ENCODE results near the gene WIPF2.
A peak's percentile ranks its signal among the peaks of the same experiment; 100 is the strongest.
"Not testable (repeated sequence)": the region's sequence is repeated elsewhere in the genome, so short reads cannot be mapped to it uniquely, and the experiment has no call there.

Gene WIPF2

DNA sequence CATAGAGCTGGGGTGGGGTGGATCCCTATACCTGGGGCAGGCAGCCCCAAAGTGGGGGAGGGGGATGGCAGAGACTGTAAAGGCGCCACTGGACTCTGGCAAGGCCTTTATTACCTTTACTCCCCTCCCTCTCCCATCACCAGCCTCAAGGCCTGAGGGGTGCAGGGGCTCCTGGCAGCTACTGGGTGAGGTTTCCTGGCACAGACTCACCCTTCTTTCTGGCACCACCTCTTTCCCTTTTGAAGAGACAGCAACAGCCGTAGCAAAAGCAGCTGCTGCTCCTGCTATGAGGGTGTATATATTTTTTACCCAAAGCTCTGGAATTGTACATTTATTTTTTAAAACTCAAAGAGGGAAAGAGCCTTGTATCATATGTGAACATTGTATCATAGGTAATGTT, 24.3 kb upstream of the WIPF2 start:
- TF ChIP-seq, protein P1, sequence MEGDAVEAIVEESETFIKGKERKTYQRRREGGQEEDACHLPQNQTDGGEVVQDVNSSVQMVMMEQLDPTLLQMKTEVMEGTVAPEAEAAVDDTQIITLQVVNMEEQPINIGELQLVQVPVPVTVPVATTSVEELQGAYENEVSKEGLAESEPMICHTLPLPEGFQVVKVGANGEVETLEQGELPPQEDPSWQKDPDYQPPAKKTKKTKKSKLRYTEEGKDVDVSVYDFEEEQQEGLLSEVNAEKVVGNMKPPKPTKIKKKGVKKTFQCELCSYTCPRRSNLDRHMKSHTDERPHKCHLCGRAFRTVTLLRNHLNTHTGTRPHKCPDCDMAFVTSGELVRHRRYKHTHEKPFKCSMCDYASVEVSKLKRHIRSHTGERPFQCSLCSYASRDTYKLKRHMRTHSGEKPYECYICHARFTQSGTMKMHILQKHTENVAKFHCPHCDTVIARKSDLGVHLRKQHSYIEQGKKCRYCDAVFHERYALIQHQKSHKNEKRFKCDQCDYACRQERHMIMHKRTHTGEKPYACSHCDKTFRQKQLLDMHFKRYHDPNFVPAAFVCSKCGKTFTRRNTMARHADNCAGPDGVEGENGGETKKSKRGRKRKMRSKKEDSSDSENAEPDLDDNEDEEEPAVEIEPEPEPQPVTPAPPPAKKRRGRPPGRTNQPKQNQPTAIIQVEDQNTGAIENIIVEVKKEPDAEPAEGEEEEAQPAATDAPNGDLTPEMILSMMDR (conservative IDR thresholded peaks at IDR 0.05), result no peak

DNA sequence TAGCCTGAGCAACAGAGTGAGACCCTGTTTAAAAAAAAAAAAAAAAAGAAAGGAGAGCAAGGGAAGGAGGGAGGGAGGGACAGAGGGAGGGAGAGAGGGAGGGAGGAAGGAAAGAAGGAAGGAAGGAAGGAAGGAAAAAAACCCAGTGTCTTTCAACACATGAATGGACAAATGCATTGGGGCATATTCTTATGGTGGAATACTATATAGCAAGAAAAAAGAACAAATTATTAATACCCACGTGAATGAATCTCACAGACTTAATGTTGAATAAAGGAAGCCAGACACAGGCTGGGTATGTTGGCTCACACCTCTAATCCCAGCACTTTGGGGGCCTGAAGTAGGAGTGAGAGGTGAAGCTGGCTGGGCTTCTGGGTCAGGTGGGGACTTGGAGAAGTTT, 21.6 kb upstream of the WIPF2 start:
- TF ChIP-seq, protein P1 (conservative IDR thresholded peaks at IDR 0.05), result no peak
- no peak overlapping the region for H3K27ac ChIP-seq

More for the DNA sequence above, 24.3 kb upstream of the WIPF2 start:
- H3K27ac ChIP-seq, result no peak overlapping the region

DNA sequence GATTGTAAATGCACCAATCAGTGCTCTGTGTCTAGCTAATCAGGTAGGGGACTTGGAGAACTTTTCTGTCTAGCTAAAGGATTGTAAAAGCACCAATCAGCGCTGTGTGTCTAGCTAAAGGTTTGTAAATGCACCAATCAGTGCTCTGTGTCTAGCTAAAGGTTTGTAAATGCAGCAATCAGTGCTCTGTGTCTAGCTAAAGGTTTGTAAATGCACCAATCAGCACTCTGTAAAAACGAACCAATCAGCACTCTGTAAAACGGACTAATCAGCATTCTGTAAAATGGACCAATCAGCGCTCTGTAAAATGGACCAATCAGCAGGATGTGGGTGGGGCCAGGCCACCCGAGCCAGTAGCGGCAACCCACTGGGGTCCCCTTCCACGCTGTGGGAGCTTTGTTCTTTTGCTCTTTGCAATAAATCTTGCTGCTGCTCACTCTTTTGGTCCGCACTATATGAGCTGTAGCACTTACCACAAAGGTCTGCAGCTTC, 21.1 kb upstream of the WIPF2 start:
- not testable (repeated sequence) for H3K27ac ChIP-seq

DNA sequence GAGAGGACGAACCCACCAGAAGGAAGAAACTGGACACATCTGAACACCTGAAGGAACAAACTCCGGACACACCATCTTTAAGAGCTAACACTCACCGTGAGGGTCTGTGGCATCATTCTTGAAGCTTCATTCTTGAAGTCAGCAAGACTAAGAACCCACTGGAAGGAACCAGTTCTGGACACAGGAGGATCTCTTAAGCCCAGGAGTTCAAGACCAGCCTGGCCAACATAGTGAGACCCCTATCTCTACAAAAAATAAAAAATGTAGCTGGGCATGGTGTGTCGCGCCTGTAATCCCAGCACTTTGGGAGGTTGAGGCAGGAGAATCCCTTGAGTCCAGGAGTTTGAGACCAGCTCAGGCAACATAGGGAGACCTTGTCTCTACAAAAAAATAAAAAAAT, 20.5 kb upstream of the WIPF2 start:
- TF ChIP-seq, protein P1 (conservative IDR thresholded peaks at IDR 0.05), result no peak
- no peak overlapping the region for H3K27ac ChIP-seq

DNA sequence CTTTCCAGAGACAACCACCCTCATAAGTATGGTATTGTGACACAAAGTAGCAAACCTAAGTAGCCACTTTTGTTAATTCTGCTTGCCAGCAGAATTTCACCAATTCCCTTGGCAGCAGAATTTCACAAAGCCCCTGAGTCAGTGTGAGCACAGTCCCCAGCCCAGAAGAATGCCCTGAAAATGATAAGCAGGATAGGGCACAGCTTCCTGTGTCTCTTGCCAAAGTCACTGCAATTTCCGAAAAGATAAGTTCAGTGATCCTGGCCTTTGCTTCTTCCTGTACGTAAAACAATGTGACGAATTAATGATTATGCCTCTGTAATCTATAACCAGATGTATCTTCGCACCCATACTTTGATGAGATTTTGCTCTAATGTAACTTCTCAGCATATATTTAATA, 16.0 kb upstream of the WIPF2 start:
- TF ChIP-seq, protein P1 (conservative IDR thresholded peaks at IDR 0.05), result no peak
- H3K27ac ChIP-seq, result peak overlapping the region; percentile 49

DNA sequence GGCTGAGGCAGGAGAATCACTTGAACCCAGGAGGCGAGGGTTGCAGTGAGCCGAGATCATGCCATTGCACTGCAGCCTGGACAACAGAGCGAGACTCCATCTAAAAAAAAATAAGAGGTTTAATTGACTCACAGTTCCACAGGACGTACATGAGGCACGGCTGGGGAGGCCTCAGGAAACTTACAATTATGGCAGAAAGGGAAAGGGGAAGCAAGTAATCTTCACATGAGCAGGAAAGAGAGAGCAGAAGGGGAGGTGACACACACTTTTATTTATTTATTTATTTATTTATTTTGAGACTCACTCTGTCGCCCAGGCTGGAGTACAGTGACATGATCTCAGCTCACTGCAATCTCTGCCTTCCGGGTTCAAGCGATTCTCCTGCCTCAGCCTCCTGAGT, 12.9 kb upstream of the WIPF2 start:
- not testable (repeated sequence) for H3K27ac ChIP-seq

DNA sequence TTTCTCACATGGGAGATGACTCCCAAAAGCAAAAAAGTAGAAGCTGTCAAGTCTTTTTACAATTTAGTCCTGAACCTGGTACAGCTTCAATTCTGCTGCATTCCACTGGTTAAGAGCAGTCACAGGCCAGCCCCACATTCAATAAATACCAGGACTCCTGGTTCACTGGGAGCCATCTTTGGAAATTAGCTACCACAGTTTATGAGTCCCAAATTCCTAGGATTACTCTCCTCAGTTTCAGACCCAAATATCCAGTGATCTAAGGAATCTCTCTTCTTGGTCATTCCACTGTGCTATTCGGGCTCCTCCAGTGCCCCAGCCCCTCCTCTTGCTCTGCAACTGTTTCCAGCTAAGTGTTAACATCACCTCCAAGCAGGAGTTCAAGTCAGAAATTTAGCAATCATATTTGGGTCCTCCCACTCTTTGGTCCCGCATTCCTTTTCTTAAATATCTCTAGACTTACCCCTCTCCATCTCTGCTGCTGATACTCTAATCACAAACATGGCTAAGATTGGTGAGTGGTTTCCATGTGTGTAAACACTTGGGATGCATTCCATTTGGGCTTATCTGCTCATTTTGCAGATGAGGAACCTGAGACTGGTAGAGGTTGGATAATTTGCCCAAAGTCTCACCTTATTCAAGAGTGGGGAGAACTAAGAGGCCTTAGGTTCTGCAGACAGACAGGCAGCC, 9.6 kb upstream of the WIPF2 start:
- no peak overlapping the region for H3K27ac ChIP-seq
- TF ChIP-seq, protein P1 (conservative IDR thresholded peaks at IDR 0.05), result no peak

DNA sequence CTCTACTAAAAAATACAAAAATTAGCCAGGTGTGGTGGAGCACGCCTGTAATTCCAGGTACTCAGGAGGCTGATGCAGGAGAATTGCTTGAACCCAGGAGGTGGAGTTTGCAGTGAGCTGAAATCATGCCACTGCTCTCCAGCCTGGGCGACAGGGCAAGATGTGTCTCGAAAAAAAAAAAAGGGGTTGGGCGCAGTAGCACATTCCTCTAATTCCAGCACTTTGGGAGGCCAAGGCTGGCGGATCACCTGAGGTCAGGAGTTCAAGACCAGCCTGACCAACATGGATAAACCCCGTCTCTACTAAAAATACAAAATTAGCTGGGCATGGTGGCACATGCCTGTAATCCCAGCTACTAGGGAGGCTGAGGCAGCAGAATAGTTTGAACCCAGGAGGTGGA, 5.2 kb upstream of the WIPF2 start:
- not testable (repeated sequence) for H3K27ac ChIP-seq

DNA sequence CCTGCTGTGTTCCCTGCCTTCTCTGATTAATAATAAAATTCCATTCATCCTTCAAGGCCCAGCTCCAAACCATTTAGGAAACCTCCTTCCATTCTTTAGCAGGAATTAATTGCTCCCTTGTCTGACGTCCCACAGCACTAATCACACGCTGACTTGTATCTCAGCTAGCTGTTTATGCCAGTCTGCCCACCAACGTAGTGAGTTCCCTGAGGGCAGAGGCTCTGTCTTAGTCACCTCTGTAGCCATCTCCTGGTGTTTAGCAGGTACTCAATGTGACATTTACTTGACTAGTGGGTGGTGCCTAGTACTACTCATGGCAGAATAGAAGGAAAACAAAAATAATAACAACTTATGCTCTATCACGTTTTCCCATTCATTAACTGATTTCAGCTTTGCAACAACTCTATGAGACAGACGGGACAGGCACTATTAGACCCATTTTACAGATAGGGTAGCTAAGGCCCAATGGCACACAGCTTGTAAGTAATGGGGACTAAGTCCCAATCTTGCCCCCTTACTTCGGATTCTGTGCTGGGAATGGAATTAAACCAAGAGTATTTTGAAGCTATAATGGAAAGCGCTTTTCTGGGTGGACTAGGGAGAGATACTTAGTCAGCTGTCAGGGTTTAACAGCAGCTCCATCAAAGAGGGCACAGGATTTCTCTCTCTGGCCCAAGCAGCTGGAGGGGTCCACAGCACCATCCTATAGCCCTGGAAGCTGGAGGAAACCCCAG, 931 bp upstream of the WIPF2 start:
- peak overlapping the region; percentile 85 for H3K27ac ChIP-seq
- TF ChIP-seq, protein P1 (conservative IDR thresholded peaks at IDR 0.05), result no peak

All from VCaP (cell line).